HepG2 (cell line): ENCODE data around the gene UBB. TPM values are rescaled to one million over a fixed set of nuclear protein-coding genes. Genes with fewer than 3 reads are reported as not detected.

Source experiments
- GATAD1 ChIP-seq: IDR thresholded peaks from 2 replicates; pipeline ENCODE4 v1.6.1; 2016; ENCODE audit warnings: missing genetic modification reagents, missing compliant biosample characterization
- GATAD2A ChIP-seq: IDR thresholded peaks from 2 replicates; pipeline ENCODE4 v1.6.1; 2016
- HOXA9 ChIP-seq: sonication (generic); formaldehyde crosslinking; IDR thresholded peaks from 2 replicates; pipeline ENCODE4 v1.8.1; 2022; ENCODE audit warnings: missing genetic modification reagents, mild to moderate bottlenecking, moderate library complexity, borderline replicate concordance
- MBNL3 ChIP-seq: fragments of 250-450 bp; sonication (Bioruptor Pico); conservative IDR thresholded peaks from 2 replicates; pipeline ENCODE4 v1.8.0; 2022; ENCODE audit warnings: mild to moderate bottlenecking, inconsistent platforms
- NCOA2 ChIP-seq: sonication (generic); formaldehyde crosslinking; IDR thresholded peaks from 2 replicates; pipeline ENCODE4 v1.8.0; 2022; ENCODE audit warnings: inconsistent platforms
- PAWR ChIP-seq: sonication (generic); formaldehyde crosslinking; IDR thresholded peaks from 2 replicates; pipeline ENCODE4 v1.4.0; 2020; ENCODE audit warnings: missing genetic modification reagents, mild to moderate bottlenecking, borderline replicate concordance
- SIX4 ChIP-seq: sonication (generic); formaldehyde crosslinking; IDR thresholded peaks from 2 replicates; pipeline ENCODE4 v1.4.0; 2020; ENCODE audit warnings: missing genetic modification reagents
- ZKSCAN1 ChIP-seq: fragments of 150-350 bp; IDR thresholded peaks from 2 replicates; pipeline ENCODE4 v1.6.1; 2014; ENCODE audit warnings: low read length
- ZNF253 ChIP-seq: sonication (generic); formaldehyde crosslinking; IDR thresholded peaks from 2 replicates; pipeline ENCODE4 v1.8.0; 2022; ENCODE audit warnings: mild to moderate bottlenecking, missing genetic modification reagents, borderline replicate concordance
- ZNF256 ChIP-seq: sonication (generic); formaldehyde crosslinking; conservative IDR thresholded peaks from 2 replicates; pipeline ENCODE4 v1.4.0; 2020; ENCODE audit warnings: missing genetic modification reagents
- ZNF501 ChIP-seq: sonication (generic); formaldehyde crosslinking; IDR thresholded peaks from 2 replicates; pipeline ENCODE4 v1.5.1; 2020; ENCODE audit warnings: mild to moderate bottlenecking, moderate library complexity, missing genetic modification reagents
- ZNF530 ChIP-seq: sonication (generic); formaldehyde crosslinking; IDR thresholded peaks from 2 replicates; pipeline ENCODE4 v1.5.0; 2020; ENCODE audit warnings: low read depth, mild to moderate bottlenecking, missing genetic modification reagents
- ZNF557 ChIP-seq: sonication (generic); formaldehyde crosslinking; IDR thresholded peaks from 2 replicates; pipeline ENCODE4 v1.4.0; 2020; ENCODE audit warnings: missing genetic modification reagents
- ZNF616 ChIP-seq: sonication (generic); formaldehyde crosslinking; IDR thresholded peaks from 2 replicates; pipeline ENCODE4 v1.5.0; 2020; ENCODE audit warnings: low read depth, mild to moderate bottlenecking, missing genetic modification reagents
- ZNF652 ChIP-seq: IDR thresholded peaks from 2 replicates; pipeline ENCODE4 v1.6.1; 2016; ENCODE audit warnings: low read depth, borderline replicate concordance
- ZNF709 ChIP-seq: sonication (generic); formaldehyde crosslinking; IDR thresholded peaks from 2 replicates; pipeline ENCODE4 v1.5.0; 2020; ENCODE audit warnings: mild to moderate bottlenecking, missing genetic modification reagents
- ZNF746 ChIP-seq: sonication (generic); formaldehyde crosslinking; IDR thresholded peaks from 2 replicates; pipeline ENCODE4 v1.8.0; 2022; ENCODE audit warnings: mild to moderate bottlenecking, missing genetic modification reagents
- polyA plus RNA-seq, 8 experiments: library from polyadenylated mRNA; depleted of rRNA in 3 of 8; stranded (reverse) in 7 of 8; unstranded in 1 of 8; fragments of >200 nt; fragmentation: Illumina TruSeq in 4 of 8; extraction: Trizol in 4 of 8; gene quantifications; 2 replicates each; pipeline versions ENCODE4 v1.2.1 to v1.2.3, GENCODE V29; 2011 to 2016; ENCODE audit warnings: low read depth in 4 of 8, missing spikeins in 1 of 8, mixed read lengths in 1 of 8; ENCODE audit not compliant: insufficient read depth in 1 of 8
- total RNA-seq, 5 experiments: library from RNA; depleted of rRNA; stranded (reverse); fragments of >200 nt; fragmentation: Illumina TruSeq; extraction: Trizol; gene quantifications; 2 replicates each; pipeline ENCODE4 v1.2.3, GENCODE V29; 2016; ENCODE audit warnings: low read depth in 1 of 5
- TF ChIP-seq, protein P1 (sequence below): sonication (generic); formaldehyde crosslinking; IDR thresholded peaks from 2 replicates; pipeline ENCODE4 v1.8.0; 2022; ENCODE audit warnings: mild to moderate bottlenecking, missing genetic modification reagents, moderate library complexity
- TF ChIP-seq, protein P2 (sequence below): sonication (generic); formaldehyde crosslinking; IDR thresholded peaks from 2 replicates; pipeline ENCODE4 v1.9.0; 2021; ENCODE audit warnings: missing genetic modification reagents, mild to moderate bottlenecking, borderline replicate concordance
- TF ChIP-seq, protein P3 (sequence below): sonication (generic); formaldehyde crosslinking; conservative IDR thresholded peaks from 2 replicates; pipeline ENCODE4 v1.4.0; 2020; ENCODE audit warnings: missing genetic modification reagents
- TF ChIP-seq, protein P4 (sequence below): sonication (generic); formaldehyde crosslinking; IDR thresholded peaks from 2 replicates; pipeline ENCODE4 v1.5.0; 2020; ENCODE audit warnings: missing genetic modification reagents
- TF ChIP-seq, protein P5 (sequence below): sonication (generic); formaldehyde crosslinking; IDR thresholded peaks from 2 replicates; pipeline ENCODE4 v1.5.0; 2020; ENCODE audit warnings: missing genetic modification reagents
- TF ChIP-seq, protein P6 (sequence below): sonication (generic); formaldehyde crosslinking; IDR thresholded peaks from 2 replicates; pipeline ENCODE4 v1.8.0; 2023; ENCODE audit warnings: mild to moderate bottlenecking, missing genetic modification reagents

UBB gene
- total and polyA plus RNA-seq, 2 of the 13 experiments (the other 11 are each of a cell fraction or from before 2014, with no cell fraction given) = 1,130 to 2,066 TPM

DNA sequence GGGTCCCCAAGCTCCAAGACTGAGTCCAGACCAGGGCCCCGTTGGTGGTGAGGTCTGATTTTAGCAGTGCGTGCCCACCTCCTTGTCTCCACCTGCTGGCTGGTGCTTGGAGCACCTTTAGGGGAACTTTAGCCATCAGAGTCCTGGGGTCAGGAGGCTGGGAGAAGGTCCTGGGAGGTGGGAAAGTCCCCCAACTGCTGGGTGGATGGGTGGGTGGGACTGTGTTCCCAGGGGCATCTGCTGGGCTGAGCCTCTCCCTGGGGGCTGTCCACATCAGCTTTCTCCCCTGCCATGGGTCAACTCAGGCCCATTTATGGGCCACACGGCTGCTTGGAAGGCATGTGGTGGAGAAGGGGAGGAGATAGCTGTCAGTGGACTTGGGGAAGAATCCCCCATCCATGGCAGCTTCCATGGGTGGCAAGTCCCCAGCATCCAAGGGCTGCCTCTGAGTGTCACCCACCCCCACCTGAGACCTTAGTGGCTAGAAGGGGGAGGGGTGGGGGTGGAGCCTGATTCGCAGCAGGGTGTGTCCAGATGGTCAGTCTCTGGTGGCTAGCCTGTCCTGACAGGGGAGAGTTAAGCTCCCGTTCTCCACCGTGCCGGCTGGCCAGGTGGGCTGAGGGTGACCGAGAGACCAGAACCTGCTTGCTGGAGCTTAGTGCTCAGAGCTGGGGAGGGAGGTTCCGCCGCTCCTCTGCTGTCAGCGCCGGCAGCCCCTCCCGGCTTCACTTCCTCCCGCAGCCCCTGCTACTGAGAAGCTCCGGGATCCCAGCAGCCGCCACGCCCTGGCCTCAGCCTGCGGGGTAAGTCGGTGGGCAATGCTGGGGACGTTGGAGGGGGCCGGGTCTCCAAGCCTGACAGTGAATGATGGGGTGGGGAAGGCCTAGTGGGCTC, 34.4 kb downstream of the UBB start, which contains the start of gene TRPV2 (continued):
- TF ChIP-seq, protein P1, sequence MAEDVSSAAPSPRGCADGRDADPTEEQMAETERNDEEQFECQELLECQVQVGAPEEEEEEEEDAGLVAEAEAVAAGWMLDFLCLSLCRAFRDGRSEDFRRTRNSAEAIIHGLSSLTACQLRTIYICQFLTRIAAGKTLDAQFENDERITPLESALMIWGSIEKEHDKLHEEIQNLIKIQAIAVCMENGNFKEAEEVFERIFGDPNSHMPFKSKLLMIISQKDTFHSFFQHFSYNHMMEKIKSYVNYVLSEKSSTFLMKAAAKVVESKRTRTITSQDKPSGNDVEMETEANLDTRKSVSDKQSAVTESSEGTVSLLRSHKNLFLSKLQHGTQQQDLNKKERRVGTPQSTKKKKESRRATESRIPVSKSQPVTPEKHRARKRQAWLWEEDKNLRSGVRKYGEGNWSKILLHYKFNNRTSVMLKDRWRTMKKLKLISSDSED (CRISPR knock-in tag) = no peak
- TF ChIP-seq ZNF616 (CRISPR knock-in tag) (no peak), PAWR (no peak), NCOA2 (no peak), HOXA9 (CRISPR knock-in tag) (no peak), ZNF746 (no peak), ZNF652 (CRISPR knock-in tag) (no peak; the same call in 1 of the 2 replicates), ZNF557 (no peak), ZNF530 (CRISPR knock-in tag) (no peak), MBNL3 (no peak), ZNF501 (CRISPR knock-in tag) (no peak), GATAD1 (CRISPR knock-in tag) (no peak), ZNF709 (CRISPR knock-in tag) (no peak), SIX4 (no peak), ZKSCAN1 (no peak), GATAD2A (0 out of 2 replicates have a peak, but pooled peaks have one; percentile 4), ZNF256 (no peak), ZNF253 (CRISPR knock-in tag) (no peak)
- TF ChIP-seq, protein P2, sequence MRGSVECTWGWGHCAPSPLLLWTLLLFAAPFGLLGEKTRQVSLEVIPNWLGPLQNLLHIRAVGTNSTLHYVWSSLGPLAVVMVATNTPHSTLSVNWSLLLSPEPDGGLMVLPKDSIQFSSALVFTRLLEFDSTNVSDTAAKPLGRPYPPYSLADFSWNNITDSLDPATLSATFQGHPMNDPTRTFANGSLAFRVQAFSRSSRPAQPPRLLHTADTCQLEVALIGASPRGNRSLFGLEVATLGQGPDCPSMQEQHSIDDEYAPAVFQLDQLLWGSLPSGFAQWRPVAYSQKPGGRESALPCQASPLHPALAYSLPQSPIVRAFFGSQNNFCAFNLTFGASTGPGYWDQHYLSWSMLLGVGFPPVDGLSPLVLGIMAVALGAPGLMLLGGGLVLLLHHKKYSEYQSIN (CRISPR knock-in tag) = no peak
- TF ChIP-seq, protein P3, sequence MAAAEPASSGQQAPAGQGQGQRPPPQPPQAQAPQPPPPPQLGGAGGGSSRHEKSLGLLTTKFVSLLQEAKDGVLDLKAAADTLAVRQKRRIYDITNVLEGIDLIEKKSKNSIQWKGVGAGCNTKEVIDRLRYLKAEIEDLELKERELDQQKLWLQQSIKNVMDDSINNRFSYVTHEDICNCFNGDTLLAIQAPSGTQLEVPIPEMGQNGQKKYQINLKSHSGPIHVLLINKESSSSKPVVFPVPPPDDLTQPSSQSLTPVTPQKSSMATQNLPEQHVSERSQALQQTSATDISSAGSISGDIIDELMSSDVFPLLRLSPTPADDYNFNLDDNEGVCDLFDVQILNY (CRISPR knock-in tag) = no peak
- TF ChIP-seq, protein P4, sequence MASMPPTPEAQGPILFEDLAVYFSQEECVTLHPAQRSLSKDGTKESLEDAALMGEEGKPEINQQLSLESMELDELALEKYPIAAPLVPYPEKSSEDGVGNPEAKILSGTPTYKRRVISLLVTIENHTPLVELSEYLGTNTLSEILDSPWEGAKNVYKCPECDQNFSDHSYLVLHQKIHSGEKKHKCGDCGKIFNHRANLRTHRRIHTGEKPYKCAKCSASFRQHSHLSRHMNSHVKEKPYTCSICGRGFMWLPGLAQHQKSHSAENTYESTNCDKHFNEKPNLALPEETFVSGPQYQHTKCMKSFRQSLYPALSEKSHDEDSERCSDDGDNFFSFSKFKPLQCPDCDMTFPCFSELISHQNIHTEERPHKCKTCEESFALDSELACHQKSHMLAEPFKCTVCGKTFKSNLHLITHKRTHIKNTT = no peak
- TF ChIP-seq, protein P5, sequence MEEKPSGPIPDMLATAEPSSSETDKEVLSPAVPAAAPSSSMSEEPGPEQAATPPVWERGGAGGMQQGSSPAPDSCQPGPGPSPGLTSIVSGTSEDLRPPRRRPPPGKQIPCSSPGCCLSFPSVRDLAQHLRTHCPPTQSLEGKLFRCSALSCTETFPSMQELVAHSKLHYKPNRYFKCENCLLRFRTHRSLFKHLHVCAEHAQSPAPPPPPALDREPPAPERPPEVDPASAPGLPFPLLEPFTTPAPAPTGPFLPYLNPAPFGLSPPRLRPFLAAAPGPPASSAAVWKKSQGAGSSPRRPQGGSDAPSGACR = no peak
- TF ChIP-seq, protein P6, sequence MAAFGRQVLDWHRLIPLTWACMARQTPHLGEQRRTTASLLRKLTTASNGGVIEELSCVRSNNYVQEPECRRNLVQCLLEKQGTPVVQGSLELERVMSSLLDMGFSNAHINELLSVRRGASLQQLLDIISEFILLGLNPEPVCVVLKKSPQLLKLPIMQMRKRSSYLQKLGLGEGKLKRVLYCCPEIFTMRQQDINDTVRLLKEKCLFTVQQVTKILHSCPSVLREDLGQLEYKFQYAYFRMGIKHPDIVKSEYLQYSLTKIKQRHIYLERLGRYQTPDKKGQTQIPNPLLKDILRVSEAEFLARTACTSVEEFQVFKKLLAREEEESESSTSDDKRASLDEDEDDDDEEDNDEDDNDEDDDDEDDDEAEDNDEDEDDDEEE (CRISPR knock-in tag) = no peak
